Measurements from ENCODE around the gene POU2F2. TPM values are rescaled to one million over a fixed set of nuclear protein-coding genes. Genes with fewer than 3 reads are reported as not detected.

Gene POU2F2
- total RNA-seq, 1 experiment from 2014 or later, result 0.89 TPM

- RAD21 ChIA-PET (ENCODE audit: low non-redundant PET in 1 of 2, low total read pairs in 2 of 2, uncharacterized antibody in 2 of 2, unreplicated experiment in 2 of 2), result no interaction called here
- no peaks in the 10 kb centered on the region for H3K9me2 ChIP-seq (ENCODE audit: insufficient read depth)
- DNase-seq (ENCODE audit: low read depth, low spot score) (no peak), ATAC-seq (no peak)
- intact Hi-C loops (cut with micrococcal nuclease), result no loop called here
- H3K9ac ChIP-seq (ENCODE audit: low read length), result no peak overlapping the region
- H3K4me2 ChIP-seq (ENCODE audit: low read length), result no peak overlapping the region
- no peak overlapping the region for H2AFZ ChIP-seq (ENCODE audit: low read depth, low read length, poor library complexity, severe bottlenecking)
- peaks cover 5 to 19% of the 10 kb centered on the region in 2 experiments; a peak in 2 of 4 replicates for H3K4me1 ChIP-seq (ENCODE audit: control insufficient read depth in 1 of 2, insufficient read depth in 2 of 2, low read length in 2 of 2)
- TF ChIP-seq CBX3 (IDR thresholded peaks at IDR 0.05; ENCODE audit: low read depth), result no peak
- no peak for TF ChIP-seq JUND (IDR thresholded peaks at IDR 0.05)
- no peak for TF ChIP-seq TCF7L2 (IDR thresholded peaks at IDR 0.05; ENCODE audit: borderline replicate concordance, extremely low read depth, insufficient read depth, insufficient read length)
- no peak for TF ChIP-seq SIN3A (IDR thresholded peaks at IDR 0.05; ENCODE audit: low read depth)
- TF ChIP-seq RAD21 (IDR thresholded peaks at IDR 0.05; ENCODE audit: low read depth), result no peak
- no peak for TF ChIP-seq CTCF (IDR thresholded peaks at IDR 0.05 in 2 of 3, conservative IDR thresholded peaks at IDR 0.05 in 1 of 3; ENCODE audit: borderline replicate concordance in 1 of 3, insufficient read depth in 1 of 3, low read depth in 2 of 3, low read length in 2 of 3)
- TF ChIP-seq POLR2A (IDR thresholded peaks at IDR 0.05; ENCODE audit: borderline replicate concordance, extremely low read depth, insufficient read depth, insufficient read length), result no peak
- TF ChIP-seq REST (IDR thresholded peaks at IDR 0.05; ENCODE audit: low read depth), result no peak
- no peak for TF ChIP-seq CEBPB (IDR thresholded peaks at IDR 0.05; ENCODE audit: low read depth)
- TF ChIP-seq ATF3 (IDR thresholded peaks at IDR 0.05), result no peak
- no peak for TF ChIP-seq ZFX (IDR thresholded peaks at IDR 0.05)
- TF ChIP-seq FOSL1 (IDR thresholded peaks at IDR 0.05; ENCODE audit: low read depth), result no peak
- TF ChIP-seq ZBTB33 (IDR thresholded peaks at IDR 0.05; ENCODE audit: extremely low read depth, insufficient replicate concordance, low read length), result no peak
- TF ChIP-seq MAX (IDR thresholded peaks at IDR 0.05), result no peak
- no peaks in the 10 kb centered on the region for H4K20me1 ChIP-seq (ENCODE audit: insufficient read depth)
- BruUV-seq (replicated peaks), result no TSS peak
- no peaks in the 10 kb centered on the region for H3K9me3 ChIP-seq (ENCODE audit: control insufficient read depth in 1 of 2, insufficient read depth in 1 of 2, low read depth in 1 of 2, low read length in 2 of 2)
- no peaks in the 10 kb centered on the region for H3K36me3 ChIP-seq (ENCODE audit: control insufficient read depth in 1 of 2, insufficient read depth in 2 of 2, low read length in 2 of 2)
- H3K27ac ChIP-seq (ENCODE audit: low read depth, low read length), result no peak overlapping the region
- POLR2A ChIA-PET, result no interaction called here
- CTCF ChIA-PET, result interaction anchor here (1.5 kb wide), 1 partner anchor 14 kb away, joined by 6 read pairs; no protein-coding TSS in a partner anchor
- no peaks in the 10 kb centered on the region for H3K79me2 ChIP-seq (ENCODE audit: insufficient read depth, low read length)
- no peaks in the 10 kb centered on the region for H3K27me3 ChIP-seq (ENCODE audit: insufficient read depth, low read length)
- no peak overlapping the region for H3K4me3 ChIP-seq (replicated peaks in 1 of 2; ENCODE audit: low read depth in 1 of 2, low read length in 2 of 2)
These were observed 83.3 kb downstream of the POU2F2 start for GRCh38 chr19:42048992-42049391.
